ENCODE results near the gene CATSPERZ.
"Not testable (repeated sequence)": the region's sequence is repeated elsewhere in the genome, so short reads cannot be mapped to it uniquely, and the experiment has no call there.

CATSPERZ gene

GRCh38 chr11:64316672-64317324, 16.6 kb downstream of the CATSPERZ start:
- Histone ChIP-seq H3K36me3 (ENCODE audit: control insufficient read depth, insufficient read depth, low read length) (peaks cover 12% of the 10 kb centered on the region), H3K4me1 (ENCODE audit: control insufficient read depth, insufficient read depth, low read length) (peaks cover 4% of the 10 kb centered on the region), H3K4me3 (ENCODE audit: low read length) (peak overlapping the region; percentile 78), H3K27ac (ENCODE audit: low read depth, low read length) (peak overlapping the region; percentile 97), H3K27me3 (ENCODE audit: control insufficient read depth, insufficient read depth, low read length) (no peaks in the 10 kb centered on the region), H3K9ac (ENCODE audit: low read length) (peak overlapping the region; percentile 66)

- peak within 1 kb of the TSS; percentile 78 for H3K4me3 ChIP-seq (ENCODE audit: low read length)
- H3K27me3 ChIP-seq (ENCODE audit: control insufficient read depth, insufficient read depth, low read length): no peaks in the 10 kb centered on the region
- H3K27ac ChIP-seq (ENCODE audit: low read depth, low read length): peak within 1 kb of the TSS; percentile 97
- peaks cover 13% of the 10 kb centered on the region for H3K36me3 ChIP-seq (ENCODE audit: control insufficient read depth, insufficient read depth, low read length)
- H3K9ac ChIP-seq (ENCODE audit: low read length): peak within 1 kb of the TSS; percentile 72
- H3K4me1 ChIP-seq (ENCODE audit: control insufficient read depth, insufficient read depth, low read length): peaks cover 4% of the 10 kb centered on the region
These were observed 17.3 kb downstream of the CATSPERZ start, which contains the start of gene TRMT112 for GRCh38 chr11:64317325-64317960. TSS of gene TRMT112 (minus strand) at chr11:64317559. CDS start at chr11:64317526, 33 bp downstream.

DNA sequence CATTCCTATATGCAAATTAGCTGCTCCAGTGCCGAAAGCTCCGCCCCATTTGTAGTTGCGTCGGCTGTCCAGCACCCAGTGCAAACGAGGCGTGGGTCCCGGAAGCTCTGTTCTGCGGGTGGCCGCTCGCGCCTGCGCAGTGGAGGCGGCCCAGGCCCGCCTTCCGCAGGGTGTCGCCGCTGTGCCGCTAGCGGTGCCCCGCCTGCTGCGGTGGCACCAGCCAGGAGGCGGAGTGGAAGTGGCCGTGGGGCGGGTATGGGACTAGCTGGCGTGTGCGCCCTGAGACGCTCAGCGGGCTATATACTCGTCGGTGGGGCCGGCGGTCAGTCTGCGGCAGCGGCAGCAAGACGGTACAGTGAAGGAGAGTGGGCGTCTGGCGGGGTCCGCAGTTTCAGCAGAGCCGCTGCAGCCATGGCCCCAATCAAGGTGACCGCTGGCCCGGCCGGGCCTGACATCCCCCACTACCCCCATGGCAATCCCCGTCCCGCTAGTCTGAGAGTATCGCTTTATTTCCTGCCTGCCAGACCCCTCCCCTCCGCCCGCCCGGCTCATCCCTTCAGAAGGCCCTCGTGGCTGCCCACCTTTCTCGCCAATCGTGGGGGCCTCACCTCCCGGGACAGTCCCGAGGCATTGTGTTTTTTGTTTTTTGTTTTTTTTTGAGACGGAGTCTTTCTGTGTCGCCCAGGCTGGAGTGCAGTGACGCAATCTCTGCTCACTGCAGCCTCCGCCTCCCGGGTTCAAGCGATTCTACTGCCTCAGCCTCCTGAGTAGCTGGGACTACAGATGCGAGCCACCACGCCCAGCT, 18.0 kb downstream of the CATSPERZ start, which contains the start of gene PRDX5:
Gene PRDX5, plus strand, starts transcription at position 161 of the 805 bp plus-strand sequence. Its CDS starts 95 bp downstream, at position 256.
- Histone ChIP-seq H3K36me3 (ENCODE audit: control insufficient read depth, insufficient read depth, low read length) (peaks cover 15% of the 10 kb centered on the region), H3K4me3 (ENCODE audit: low read length) (peak within 1 kb of the TSS; percentile 78)

GRCh38 chr11:64318766-64319761, 18.9 kb downstream of the CATSPERZ start:
- Histone ChIP-seq H3K27me3 (ENCODE audit: control insufficient read depth, insufficient read depth, low read length) (no peaks in the 10 kb centered on the region), H3K4me1 (ENCODE audit: control insufficient read depth, insufficient read depth, low read length) (peaks cover 4% of the 10 kb centered on the region), H3K36me3 (ENCODE audit: control insufficient read depth, insufficient read depth, low read length) (peaks cover 15% of the 10 kb centered on the region), H3K4me3 (ENCODE audit: low read length) (peak overlapping the region; percentile 78), H3K9ac (ENCODE audit: low read length) (peak overlapping the region; percentile 42), H3K27ac (ENCODE audit: low read depth, low read length) (peak overlapping the region; percentile 97)

More for the DNA sequence above, 18.0 kb downstream of the CATSPERZ start, which contains the start of gene PRDX5:
- Histone ChIP-seq H3K4me1 (ENCODE audit: control insufficient read depth, insufficient read depth, low read length) (peaks cover 4% of the 10 kb centered on the region), H3K27me3 (ENCODE audit: control insufficient read depth, insufficient read depth, low read length) (no peaks in the 10 kb centered on the region), H3K27ac (ENCODE audit: low read depth, low read length) (peak within 1 kb of the TSS; percentile 97), H3K9ac (ENCODE audit: low read length) (peak within 1 kb of the TSS; percentile 72)

DNA sequence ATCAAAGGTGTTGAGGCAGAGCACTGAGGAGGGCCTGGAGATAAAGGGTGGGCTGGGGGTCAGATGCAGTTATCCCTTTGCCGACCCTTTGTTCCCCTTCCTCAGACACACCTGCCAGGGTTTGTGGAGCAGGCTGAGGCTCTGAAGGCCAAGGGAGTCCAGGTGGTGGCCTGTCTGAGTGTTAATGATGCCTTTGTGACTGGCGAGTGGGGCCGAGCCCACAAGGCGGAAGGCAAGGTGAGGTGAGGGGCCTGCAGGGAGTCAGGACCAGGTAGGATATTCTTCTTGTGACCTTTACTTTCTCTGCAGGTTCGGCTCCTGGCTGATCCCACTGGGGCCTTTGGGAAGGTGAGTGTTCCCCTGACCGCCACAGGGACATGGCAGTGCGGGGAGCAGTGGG, 20.4 kb downstream of the CATSPERZ start:
- Histone ChIP-seq H3K27ac (ENCODE audit: low read depth, low read length) (no peak overlapping the region), H3K36me3 (ENCODE audit: control insufficient read depth, insufficient read depth, low read length) (peaks cover 9% of the 10 kb centered on the region), H3K27me3 (ENCODE audit: control insufficient read depth, insufficient read depth, low read length) (no peaks in the 10 kb centered on the region), H3K4me1 (ENCODE audit: control insufficient read depth, insufficient read depth, low read length) (peaks cover 4% of the 10 kb centered on the region), H3K9ac (ENCODE audit: low read length) (no peak overlapping the region), H3K4me3 (ENCODE audit: low read length) (no peak overlapping the region)

GRCh38 chr11:64321026-64321425, 20.9 kb downstream of the CATSPERZ start:
- H3K27ac ChIP-seq (ENCODE audit: low read depth, low read length): no peak overlapping the region
- peaks cover 8% of the 10 kb centered on the region for H3K36me3 ChIP-seq (ENCODE audit: control insufficient read depth, insufficient read depth, low read length)
- H3K4me1 ChIP-seq (ENCODE audit: control insufficient read depth, insufficient read depth, low read length): peaks cover 4% of the 10 kb centered on the region
- H3K9ac ChIP-seq (ENCODE audit: low read length): no peak overlapping the region
- H3K4me3 ChIP-seq (ENCODE audit: low read length): no peak overlapping the region
- no peaks in the 10 kb centered on the region for H3K27me3 ChIP-seq (ENCODE audit: control insufficient read depth, insufficient read depth, low read length)

DNA sequence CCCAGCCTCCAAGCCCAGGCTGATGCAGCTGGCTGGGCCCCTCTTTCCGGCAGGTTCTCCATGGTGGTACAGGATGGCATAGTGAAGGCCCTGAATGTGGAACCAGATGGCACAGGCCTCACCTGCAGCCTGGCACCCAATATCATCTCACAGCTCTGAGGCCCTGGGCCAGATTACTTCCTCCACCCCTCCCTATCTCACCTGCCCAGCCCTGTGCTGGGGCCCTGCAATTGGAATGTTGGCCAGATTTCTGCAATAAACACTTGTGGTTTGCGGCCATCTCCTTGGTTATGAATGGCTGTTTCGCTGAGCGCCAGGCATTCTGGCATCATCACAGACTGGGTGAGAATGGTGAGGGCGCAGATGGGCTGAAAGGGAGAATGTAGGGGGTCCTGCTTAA, 21.4 kb downstream of the CATSPERZ start:
- Histone ChIP-seq H3K4me3 (ENCODE audit: low read length) (no peak overlapping the region), H3K27ac (ENCODE audit: low read depth, low read length) (no peak overlapping the region), H3K9ac (ENCODE audit: low read length) (no peak overlapping the region), H3K27me3 (ENCODE audit: control insufficient read depth, insufficient read depth, low read length) (no peaks in the 10 kb centered on the region), H3K36me3 (ENCODE audit: control insufficient read depth, insufficient read depth, low read length) (peaks cover 8% of the 10 kb centered on the region), H3K4me1 (ENCODE audit: control insufficient read depth, insufficient read depth, low read length) (peaks cover 4% of the 10 kb centered on the region)

- H3K36me3 ChIP-seq (ENCODE audit: control insufficient read depth, insufficient read depth, low read length): peaks cover 8% of the 10 kb centered on the region
- no peaks in the 10 kb centered on the region for H3K27me3 ChIP-seq (ENCODE audit: control insufficient read depth, insufficient read depth, low read length)
- no peak overlapping the region for H3K27ac ChIP-seq (ENCODE audit: low read depth, low read length)
- no peak overlapping the region for H3K9ac ChIP-seq (ENCODE audit: low read length)
- H3K4me1 ChIP-seq (ENCODE audit: control insufficient read depth, insufficient read depth, low read length): peaks cover 4% of the 10 kb centered on the region
- no peak overlapping the region for H3K4me3 ChIP-seq (ENCODE audit: low read length)
These were observed 22.7 kb downstream of the CATSPERZ start for GRCh38 chr11:64322925-64323260.

DNA sequence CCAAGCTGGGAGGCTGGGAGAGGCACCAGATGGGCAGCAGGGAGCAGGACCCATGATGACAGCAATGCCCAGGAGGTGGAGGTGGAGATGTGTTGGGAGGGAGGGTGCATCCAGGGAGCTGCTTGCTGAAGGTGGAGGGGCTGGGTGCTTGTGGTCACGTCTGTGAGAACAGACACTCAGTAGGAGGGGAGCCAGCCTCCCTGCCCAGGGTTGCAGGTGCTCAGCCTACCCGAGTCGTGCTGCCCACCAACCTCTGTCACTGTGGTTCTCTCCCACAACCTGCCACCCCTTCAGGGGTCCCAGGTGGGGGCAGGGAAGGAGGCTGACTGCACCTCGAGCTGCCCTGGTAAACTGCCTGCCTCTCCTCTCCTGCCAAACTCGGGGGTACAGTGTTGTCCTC, 23.2 kb downstream of the CATSPERZ start:
- no peak overlapping the region for H3K4me3 ChIP-seq (ENCODE audit: low read length)
- H3K27me3 ChIP-seq (ENCODE audit: control insufficient read depth, insufficient read depth, low read length): no peaks in the 10 kb centered on the region
- H3K9ac ChIP-seq (ENCODE audit: low read length): no peak overlapping the region
- peaks cover 8% of the 10 kb centered on the region for H3K36me3 ChIP-seq (ENCODE audit: control insufficient read depth, insufficient read depth, low read length)
- H3K27ac ChIP-seq (ENCODE audit: low read depth, low read length): no peak overlapping the region
- H3K4me1 ChIP-seq (ENCODE audit: control insufficient read depth, insufficient read depth, low read length): peaks cover 4% of the 10 kb centered on the region

DNA sequence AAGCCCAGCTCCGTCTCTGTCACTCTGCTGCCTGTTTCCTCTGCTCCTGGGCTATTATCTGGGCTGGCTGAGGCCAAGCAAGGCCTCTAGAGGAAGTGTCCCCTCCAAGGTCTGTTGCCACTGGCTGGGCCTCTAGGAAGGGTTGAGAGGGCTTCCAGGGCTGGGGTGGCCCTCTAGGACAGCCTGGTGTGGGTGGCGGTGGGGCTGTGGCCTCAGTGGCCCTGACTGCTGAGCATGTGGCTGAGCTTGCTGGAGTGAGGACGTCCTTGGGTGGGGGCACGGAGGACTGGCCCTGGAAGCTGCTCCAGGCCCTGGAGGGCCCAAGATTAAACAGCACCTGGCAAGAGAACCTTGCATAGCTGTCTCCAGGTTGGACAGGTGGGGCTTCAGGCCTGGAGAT, 23.8 kb downstream of the CATSPERZ start:
- not testable (repeated sequence) for H3K36me3 ChIP-seq (ENCODE audit: control insufficient read depth, insufficient read depth, low read length); H3K27ac ChIP-seq (ENCODE audit: low read depth, low read length); H3K4me3 ChIP-seq (ENCODE audit: low read length); H3K27me3 ChIP-seq (ENCODE audit: control insufficient read depth, insufficient read depth, low read length); H3K4me1 ChIP-seq (ENCODE audit: control insufficient read depth, insufficient read depth, low read length); H3K9ac ChIP-seq (ENCODE audit: low read length)

GRCh38 chr11:64324692-64325469, 24.7 kb downstream of the CATSPERZ start:
- Histone ChIP-seq H3K36me3 (ENCODE audit: control insufficient read depth, insufficient read depth, low read length) (peaks cover 8% of the 10 kb centered on the region), H3K27me3 (ENCODE audit: control insufficient read depth, insufficient read depth, low read length) (no peaks in the 10 kb centered on the region), H3K9ac (ENCODE audit: low read length) (no peak overlapping the region), H3K4me3 (ENCODE audit: low read length) (no peak overlapping the region), H3K4me1 (ENCODE audit: control insufficient read depth, insufficient read depth, low read length) (no peaks in the 10 kb centered on the region), H3K27ac (ENCODE audit: low read depth, low read length) (no peak overlapping the region)
